ENCODE measurements around the gene LHX3.

Gene LHX3

GRCh38 chr9:136182420-136182787, 22.5 kb downstream of the LHX3 start:
- no peaks in the 10 kb centered on the region for H3F3A ChIP-seq (ENCODE audit: insufficient read depth, low read length)
- no peak overlapping the region for H3K27ac ChIP-seq (ENCODE audit: low read length)
- no peaks in the 10 kb centered on the region for H3K9me2 ChIP-seq (replicated peaks; ENCODE audit: insufficient read depth, low read length)
- no peak overlapping the region for H3K4me3 ChIP-seq (ENCODE audit: low read length)
- H3K36me3 ChIP-seq (replicated peaks; ENCODE audit: insufficient read depth, low read length), result no peaks in the 10 kb centered on the region
- no peaks in the 10 kb centered on the region for H3K9me3 ChIP-seq (replicated peaks; ENCODE audit: insufficient read depth, low read length)
- H3K4me2 ChIP-seq (ENCODE audit: low read depth, low read length), result no peak overlapping the region
- H2AFZ ChIP-seq (ENCODE audit: low read length), result no peak overlapping the region
- H4K20me1 ChIP-seq (ENCODE audit: insufficient read depth, low read length), result no peaks in the 10 kb centered on the region; the same call in 1 of the 2 replicates
- H3K27me3 ChIP-seq (replicated peaks; ENCODE audit: insufficient read depth, low read length), result peaks cover 92% of the 10 kb centered on the region
- H3K79me2 ChIP-seq (ENCODE audit: low read length), result no peaks in the 10 kb centered on the region
- no peak for TF ChIP-seq EZH2 (optimal IDR thresholded peaks at IDR 0.05; ENCODE audit: low read depth, low read length)
- TF ChIP-seq, protein P1, sequence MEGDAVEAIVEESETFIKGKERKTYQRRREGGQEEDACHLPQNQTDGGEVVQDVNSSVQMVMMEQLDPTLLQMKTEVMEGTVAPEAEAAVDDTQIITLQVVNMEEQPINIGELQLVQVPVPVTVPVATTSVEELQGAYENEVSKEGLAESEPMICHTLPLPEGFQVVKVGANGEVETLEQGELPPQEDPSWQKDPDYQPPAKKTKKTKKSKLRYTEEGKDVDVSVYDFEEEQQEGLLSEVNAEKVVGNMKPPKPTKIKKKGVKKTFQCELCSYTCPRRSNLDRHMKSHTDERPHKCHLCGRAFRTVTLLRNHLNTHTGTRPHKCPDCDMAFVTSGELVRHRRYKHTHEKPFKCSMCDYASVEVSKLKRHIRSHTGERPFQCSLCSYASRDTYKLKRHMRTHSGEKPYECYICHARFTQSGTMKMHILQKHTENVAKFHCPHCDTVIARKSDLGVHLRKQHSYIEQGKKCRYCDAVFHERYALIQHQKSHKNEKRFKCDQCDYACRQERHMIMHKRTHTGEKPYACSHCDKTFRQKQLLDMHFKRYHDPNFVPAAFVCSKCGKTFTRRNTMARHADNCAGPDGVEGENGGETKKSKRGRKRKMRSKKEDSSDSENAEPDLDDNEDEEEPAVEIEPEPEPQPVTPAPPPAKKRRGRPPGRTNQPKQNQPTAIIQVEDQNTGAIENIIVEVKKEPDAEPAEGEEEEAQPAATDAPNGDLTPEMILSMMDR (IDR thresholded peaks at IDR 0.05; ENCODE audit: low read length), result no peak
- no peaks in the 10 kb centered on the region for H3K4me1 ChIP-seq (ENCODE audit: low read length)
- H3K9ac ChIP-seq (ENCODE audit: low read length), result no peak overlapping the region
- no peak for DNase-seq

GRCh38 chr9:136181784-136182419, 23.0 kb downstream of the LHX3 start:
- Histone ChIP-seq H3K27ac (ENCODE audit: low read length) (no peak overlapping the region), H3K36me3 (replicated peaks; ENCODE audit: insufficient read depth, low read length) (no peaks in the 10 kb centered on the region), H3K9me2 (replicated peaks; ENCODE audit: insufficient read depth, low read length) (no peaks in the 10 kb centered on the region), H3K79me2 (ENCODE audit: low read length) (no peaks in the 10 kb centered on the region), H3K27me3 (replicated peaks; ENCODE audit: insufficient read depth, low read length) (peaks cover 92% of the 10 kb centered on the region), H2AFZ (ENCODE audit: low read length) (no peak overlapping the region), H3K9me3 (replicated peaks; ENCODE audit: insufficient read depth, low read length) (no peaks in the 10 kb centered on the region), H3K4me2 (ENCODE audit: low read depth, low read length) (no peak overlapping the region), H3K9ac (ENCODE audit: low read length) (no peak overlapping the region), H3F3A (ENCODE audit: insufficient read depth, low read length) (no peaks in the 10 kb centered on the region), H3K4me1 (ENCODE audit: low read length) (no peaks in the 10 kb centered on the region), H3K4me3 (ENCODE audit: low read length) (no peak overlapping the region), H4K20me1 (ENCODE audit: insufficient read depth, low read length) (no peaks in the 10 kb centered on the region)
- TF ChIP-seq EZH2 (optimal IDR thresholded peaks at IDR 0.05; ENCODE audit: low read depth, low read length) (no peak), EZH2phosphoT487 (IDR thresholded peaks at IDR 0.05; ENCODE audit: low read length) (no peak)
- TF ChIP-seq, protein P1 (IDR thresholded peaks at IDR 0.05; ENCODE audit: low read length), result no peak
- no peak for DNase-seq

- H3K4me1 ChIP-seq (ENCODE audit: low read length), result no peaks in the 10 kb centered on the region
- no peaks in the 10 kb centered on the region for H3K9me3 ChIP-seq (replicated peaks; ENCODE audit: insufficient read depth, low read length)
- no peak overlapping the region for H3K9ac ChIP-seq (ENCODE audit: low read length)
- no peaks in the 10 kb centered on the region for H3K79me2 ChIP-seq (ENCODE audit: low read length)
- H3K9me2 ChIP-seq (replicated peaks; ENCODE audit: insufficient read depth, low read length), result no peaks in the 10 kb centered on the region
- DNase-seq, result no peak
- H3K27me3 ChIP-seq (replicated peaks; ENCODE audit: insufficient read depth, low read length), result peaks cover 93% of the 10 kb centered on the region
- no peak overlapping the region for H3K4me3 ChIP-seq (ENCODE audit: low read length)
- no peaks in the 10 kb centered on the region for H3F3A ChIP-seq (ENCODE audit: insufficient read depth, low read length)
- no peak overlapping the region for H2AFZ ChIP-seq (ENCODE audit: low read length)
- no peak for TF ChIP-seq EZH2phosphoT487 (IDR thresholded peaks at IDR 0.05; ENCODE audit: low read length)
- H3K36me3 ChIP-seq (replicated peaks; ENCODE audit: insufficient read depth, low read length), result no peaks in the 10 kb centered on the region
- no peak overlapping the region for H3K4me2 ChIP-seq (ENCODE audit: low read depth, low read length)
- no peaks in the 10 kb centered on the region for H4K20me1 ChIP-seq (ENCODE audit: insufficient read depth, low read length)
- H3K27ac ChIP-seq (ENCODE audit: low read length), result no peak overlapping the region
Observed at GRCh38 chr9:136180586-136180985, 24.3 kb downstream of the LHX3 start.

DNA sequence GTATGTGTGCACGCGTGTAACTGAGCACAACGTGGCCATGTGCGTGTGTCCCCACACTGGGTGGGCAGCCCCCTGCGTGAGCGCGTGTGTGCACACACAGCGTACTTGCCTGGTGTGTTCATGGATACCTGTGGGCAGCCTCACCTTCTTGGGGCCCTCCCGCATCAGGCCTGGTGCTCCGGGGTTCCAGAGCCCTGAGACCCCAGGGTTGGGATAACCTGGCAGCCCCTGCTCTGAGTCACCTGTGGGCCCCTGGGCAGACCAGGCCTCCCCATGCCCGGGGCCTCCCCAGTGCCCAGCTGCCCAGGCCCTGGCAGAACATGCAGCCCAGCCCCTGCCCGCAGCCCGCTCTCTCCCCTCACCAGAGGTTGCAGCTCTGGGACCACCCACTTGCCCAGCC, 25.2 kb downstream of the LHX3 start:
- Histone ChIP-seq H3K27me3 (replicated peaks; ENCODE audit: insufficient read depth, low read length) (peaks cover 93% of the 10 kb centered on the region), H3K36me3 (replicated peaks; ENCODE audit: insufficient read depth, low read length) (no peaks in the 10 kb centered on the region), H3K9me3 (replicated peaks; ENCODE audit: insufficient read depth, low read length) (no peaks in the 10 kb centered on the region), H3K4me3 (ENCODE audit: low read length) (no peak overlapping the region), H2AFZ (ENCODE audit: low read length) (no peak overlapping the region), H3K79me2 (ENCODE audit: low read length) (no peaks in the 10 kb centered on the region), H4K20me1 (ENCODE audit: insufficient read depth, low read length) (no peaks in the 10 kb centered on the region), H3K4me2 (ENCODE audit: low read depth, low read length) (no peak overlapping the region), H3K9ac (ENCODE audit: low read length) (no peak overlapping the region), H3K27ac (ENCODE audit: low read length) (no peak overlapping the region), H3K4me1 (ENCODE audit: low read length) (no peaks in the 10 kb centered on the region), H3K9me2 (replicated peaks; ENCODE audit: insufficient read depth, low read length) (no peaks in the 10 kb centered on the region), H3F3A (ENCODE audit: insufficient read depth, low read length) (no peaks in the 10 kb centered on the region)
- TF ChIP-seq EZH2 (optimal IDR thresholded peaks at IDR 0.05; ENCODE audit: low read depth, low read length), result no peak
- no peak for TF ChIP-seq EZH2phosphoT487 (IDR thresholded peaks at IDR 0.05; ENCODE audit: low read length)
- TF ChIP-seq, protein P1 (IDR thresholded peaks at IDR 0.05; ENCODE audit: low read length), result no peak
- no peak for DNase-seq
